ENCODE data around the gene STIP1. TPM values are rescaled to one million over a fixed set of nuclear protein-coding genes. Genes with fewer than 3 reads are reported as not detected.

Gene STIP1
- total RNA-seq, 1 experiment from 2014 or later = 557 TPM

DNA sequence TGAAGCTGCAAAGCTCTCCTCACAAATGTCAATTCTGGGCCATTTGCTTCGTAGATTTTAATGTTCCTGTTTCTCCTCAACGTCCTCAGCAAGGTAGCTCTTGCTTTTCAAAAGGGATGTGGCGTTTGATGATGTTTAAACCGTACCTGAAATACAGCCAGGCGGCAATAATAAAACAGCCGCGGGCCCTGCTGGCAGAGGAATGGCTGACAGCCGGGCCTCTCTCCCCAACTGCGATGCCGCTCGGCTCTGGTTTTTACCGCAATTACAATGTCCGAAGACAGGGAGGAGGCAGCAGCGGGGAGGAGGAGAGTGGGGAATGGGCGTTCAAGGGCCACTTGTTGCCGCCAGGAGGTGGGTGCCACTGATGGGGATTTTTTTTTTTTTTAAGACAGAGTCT is 47.6 kb upstream of the STIP1 start:
- H3K4me3 ChIP-seq (ENCODE audit: low read length) = no peak overlapping the region
- ChIA-PET CTCF (no interaction called here), POLR2A (ENCODE audit: unreplicated experiment) (no interaction called here)
- TF ChIP-seq, protein P1, sequence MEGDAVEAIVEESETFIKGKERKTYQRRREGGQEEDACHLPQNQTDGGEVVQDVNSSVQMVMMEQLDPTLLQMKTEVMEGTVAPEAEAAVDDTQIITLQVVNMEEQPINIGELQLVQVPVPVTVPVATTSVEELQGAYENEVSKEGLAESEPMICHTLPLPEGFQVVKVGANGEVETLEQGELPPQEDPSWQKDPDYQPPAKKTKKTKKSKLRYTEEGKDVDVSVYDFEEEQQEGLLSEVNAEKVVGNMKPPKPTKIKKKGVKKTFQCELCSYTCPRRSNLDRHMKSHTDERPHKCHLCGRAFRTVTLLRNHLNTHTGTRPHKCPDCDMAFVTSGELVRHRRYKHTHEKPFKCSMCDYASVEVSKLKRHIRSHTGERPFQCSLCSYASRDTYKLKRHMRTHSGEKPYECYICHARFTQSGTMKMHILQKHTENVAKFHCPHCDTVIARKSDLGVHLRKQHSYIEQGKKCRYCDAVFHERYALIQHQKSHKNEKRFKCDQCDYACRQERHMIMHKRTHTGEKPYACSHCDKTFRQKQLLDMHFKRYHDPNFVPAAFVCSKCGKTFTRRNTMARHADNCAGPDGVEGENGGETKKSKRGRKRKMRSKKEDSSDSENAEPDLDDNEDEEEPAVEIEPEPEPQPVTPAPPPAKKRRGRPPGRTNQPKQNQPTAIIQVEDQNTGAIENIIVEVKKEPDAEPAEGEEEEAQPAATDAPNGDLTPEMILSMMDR (conservative IDR thresholded peaks at IDR 0.05; ENCODE audit: low read depth, low read length) = no peak
- no peak for TF ChIP-seq EZH2 (IDR thresholded peaks at IDR 0.05; ENCODE audit: low read length, unreplicated experiment)
- no peak for TF ChIP-seq EZH2phosphoT487 (IDR thresholded peaks at IDR 0.05; ENCODE audit: borderline replicate concordance, low read length)
- no peaks in the 10 kb centered on the region for H3K27me3 ChIP-seq (ENCODE audit: low read length)
- H3K36me3 ChIP-seq (ENCODE audit: low read depth, low read length) = no peaks in the 10 kb centered on the region
- H4K20me1 ChIP-seq (ENCODE audit: low read length) = no peaks in the 10 kb centered on the region
- H2AFZ ChIP-seq (ENCODE audit: low read length) = no peak overlapping the region
- intact Hi-C loops (cut with micrococcal nuclease) = no loop called here
- no peaks in the 10 kb centered on the region for H3K9me3 ChIP-seq (ENCODE audit: low read length)
- BruUV-seq (replicated peaks) = no TSS peak
- H3K9me2 ChIP-seq (replicated peaks; ENCODE audit: low read length) = no peaks in the 10 kb centered on the region
- H3K4me1 ChIP-seq (ENCODE audit: insufficient read depth, low read length) = no peaks in the 10 kb centered on the region
- ATAC-seq (no peak), DNase-seq (no peak)
- no peak overlapping the region for H3K9ac ChIP-seq (ENCODE audit: low read length)
- no peak overlapping the region for H3K4me2 ChIP-seq (ENCODE audit: low read length)
- H3K27ac ChIP-seq (ENCODE audit: low read length) = no peak overlapping the region
- H3K79me2 ChIP-seq (ENCODE audit: low read length) = no peaks in the 10 kb centered on the region
- H3F3A ChIP-seq (ENCODE audit: low read length, unreplicated experiment) = no peaks in the 10 kb centered on the region

DNA sequence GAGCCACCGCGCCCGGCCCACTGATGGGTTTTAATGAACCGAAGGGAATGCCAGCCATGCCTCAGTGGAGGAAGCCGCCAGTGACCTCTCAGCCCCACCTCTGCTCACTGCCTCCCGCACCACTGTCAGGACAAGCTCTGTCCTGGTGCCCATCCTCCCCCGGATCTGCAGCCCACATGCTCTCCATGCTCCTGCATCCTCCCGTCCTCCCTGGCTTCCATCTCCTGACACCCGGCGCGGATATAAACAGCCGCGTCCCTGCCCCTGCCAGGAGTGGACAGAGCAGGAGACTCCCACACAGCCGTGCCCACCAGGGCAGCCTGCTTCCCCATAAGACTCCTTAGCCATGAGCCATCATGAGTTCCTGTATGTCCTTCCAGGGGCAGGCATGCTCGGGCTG is 46.9 kb upstream of the STIP1 start:
- DNase-seq (no peak), ATAC-seq (no peak)
- H3K79me2 ChIP-seq (ENCODE audit: low read length) = no peaks in the 10 kb centered on the region
- CTCF ChIA-PET = no interaction called here
- H3K9me3 ChIP-seq (ENCODE audit: low read length) = no peaks in the 10 kb centered on the region
- intact Hi-C loops (cut with micrococcal nuclease) = no loop called here
- H3K4me1 ChIP-seq (ENCODE audit: insufficient read depth, low read length) = no peaks in the 10 kb centered on the region
- no peak overlapping the region for H2AFZ ChIP-seq (ENCODE audit: low read length)
- no peaks in the 10 kb centered on the region for H3F3A ChIP-seq (ENCODE audit: low read length, unreplicated experiment)
- no TSS peak for BruUV-seq (replicated peaks)
- H3K36me3 ChIP-seq (ENCODE audit: low read depth, low read length) = no peaks in the 10 kb centered on the region
- H3K4me2 ChIP-seq (ENCODE audit: low read length) = no peak overlapping the region
- H3K4me3 ChIP-seq (ENCODE audit: low read length) = no peak overlapping the region
- no peak overlapping the region for H3K27ac ChIP-seq (ENCODE audit: low read length)
- POLR2A ChIA-PET (ENCODE audit: unreplicated experiment) = no interaction called here
- no peaks in the 10 kb centered on the region for H4K20me1 ChIP-seq (ENCODE audit: low read length)
- H3K9me2 ChIP-seq (replicated peaks; ENCODE audit: low read length) = no peaks in the 10 kb centered on the region
- no peak overlapping the region for H3K9ac ChIP-seq (ENCODE audit: low read length)
- no peaks in the 10 kb centered on the region for H3K27me3 ChIP-seq (ENCODE audit: low read length)
- TF ChIP-seq EZH2 (IDR thresholded peaks at IDR 0.05; ENCODE audit: low read length, unreplicated experiment) = no peak
- TF ChIP-seq, protein P1 (conservative IDR thresholded peaks at IDR 0.05; ENCODE audit: low read depth, low read length) = no peak
- no peak for TF ChIP-seq EZH2phosphoT487 (IDR thresholded peaks at IDR 0.05; ENCODE audit: borderline replicate concordance, low read length)

DNA sequence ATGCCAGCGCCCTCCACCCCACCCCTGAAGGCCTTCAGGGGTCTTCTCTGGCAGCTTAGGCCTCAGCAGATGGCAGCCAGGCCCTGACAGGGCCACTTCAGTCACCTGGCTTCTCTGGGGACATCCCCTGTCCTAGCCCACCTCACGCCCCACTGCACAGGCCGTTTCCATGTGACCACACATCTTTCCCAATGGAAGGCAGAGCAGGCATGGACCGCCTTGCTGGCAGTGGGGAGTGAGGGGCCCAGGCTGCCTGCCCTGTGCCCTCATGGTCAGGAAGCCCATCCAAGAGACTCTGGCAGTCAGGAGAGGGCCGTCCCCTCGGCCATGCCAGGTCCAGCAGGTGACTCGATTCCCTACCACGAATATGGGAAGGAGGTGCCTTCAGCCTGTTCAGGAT is 45.9 kb upstream of the STIP1 start:
- CTCF ChIA-PET = no interaction called here
- intact Hi-C loops (cut with micrococcal nuclease) = loop anchor here (10.0 kb wide), 1 partner anchor 375 kb away; the partner anchor contains the start of gene ZFTA

More for the DNA sequence above, 45.9 kb upstream of the STIP1 start:
- Histone ChIP-seq H3K9me3 (ENCODE audit: low read length) (no peaks in the 10 kb centered on the region), H2AFZ (ENCODE audit: low read length) (no peak overlapping the region), H3F3A (ENCODE audit: low read length, unreplicated experiment) (no peaks in the 10 kb centered on the region), H3K4me2 (ENCODE audit: low read length) (no peak overlapping the region), H3K9me2 (replicated peaks; ENCODE audit: low read length) (no peaks in the 10 kb centered on the region), H3K4me1 (ENCODE audit: insufficient read depth, low read length) (no peaks in the 10 kb centered on the region), H3K27ac (ENCODE audit: low read length) (no peak overlapping the region), H3K27me3 (ENCODE audit: low read length) (no peaks in the 10 kb centered on the region), H4K20me1 (ENCODE audit: low read length) (no peaks in the 10 kb centered on the region), H3K4me3 (ENCODE audit: low read length) (no peak overlapping the region), H3K9ac (ENCODE audit: low read length) (no peak overlapping the region), H3K79me2 (ENCODE audit: low read length) (no peaks in the 10 kb centered on the region), H3K36me3 (ENCODE audit: low read depth, low read length) (no peaks in the 10 kb centered on the region)
- TF ChIP-seq EZH2phosphoT487 (IDR thresholded peaks at IDR 0.05; ENCODE audit: borderline replicate concordance, low read length) = no peak
- TF ChIP-seq, protein P1 (conservative IDR thresholded peaks at IDR 0.05; ENCODE audit: low read depth, low read length) = no peak
- TF ChIP-seq EZH2 (IDR thresholded peaks at IDR 0.05; ENCODE audit: low read length, unreplicated experiment) = no peak
- ATAC-seq = no peak
- no peak for DNase-seq
- POLR2A ChIA-PET (ENCODE audit: unreplicated experiment) = no interaction called here
- BruUV-seq (replicated peaks) = no TSS peak
